GM12878 (cell line): Measurements from ENCODE around the gene VDR. TPM values are rescaled to one million over a fixed set of nuclear protein-coding genes. Genes with fewer than 3 reads are reported as not detected.

Experiments
- ASH2L ChIP-seq: fragments of 300-600, 200-600 bp; sonication (generic); IDR thresholded peaks from 2 replicates; pipeline ENCODE4 v1.6.1; 2017; ENCODE audit warnings: low read depth, mild to moderate bottlenecking, borderline replicate concordance
- BMI1 ChIP-seq: fragments of 450-650 bp; IDR thresholded peaks from 2 replicates; pipeline ENCODE4 v1.6.1; 2016; ENCODE audit warnings: mild to moderate bottlenecking, moderate library complexity, borderline replicate concordance
- CBFB ChIP-seq: IDR thresholded peaks from 2 replicates; pipeline ENCODE4 v1.6.1; 2016; ENCODE audit warnings: antibody characterized with exemption, low read depth
- LARP7 ChIP-seq: fragments of 450-650 bp; IDR thresholded peaks from 2 replicates; pipeline ENCODE4 v1.6.1; 2017; ENCODE audit warnings: mild to moderate bottlenecking
- NR2F1 ChIP-seq: fragments of 450-650 bp; conservative IDR thresholded peaks from 2 replicates; pipeline ENCODE4 v1.6.1; 2017; ENCODE audit warnings: mild to moderate bottlenecking
- PAX8 ChIP-seq: fragments of 450-650 bp; IDR thresholded peaks from 2 replicates; pipeline ENCODE4 v1.6.1; 2017; ENCODE audit warnings: mild to moderate bottlenecking, moderate library complexity
- RAD51 ChIP-seq: fragments of 450-650 bp; IDR thresholded peaks from 2 replicates; pipeline ENCODE4 v1.6.1; 2016; ENCODE audit warnings: moderate library complexity, mild to moderate bottlenecking, inconsistent platforms
- TCF7 ChIP-seq: IDR thresholded peaks from 2 replicates; pipeline ENCODE4 v1.6.1; 2014; ENCODE audit warnings: antibody characterized with exemption, borderline replicate concordance
- polyA plus RNA-seq, 11 experiments: library from polyadenylated mRNA; depleted of rRNA in 4 of 11; unstranded in 6 of 11; stranded (reverse) in 5 of 11; fragments of >200 nt; fragmentation: Nextera tagmentation in 4 of 11; fragmentation: Illumina TruSeq in 1 of 11; extraction: Ambion mirVana in 4 of 11; extraction: Trizol in 1 of 11; gene quantifications; 1 replicate in 1 of 11; 2 replicates in 10 of 11; pipeline versions ENCODE4 v1.2.1 to v1.2.3, GENCODE V29; 2011 to 2016; ENCODE audit warnings: inconsistent platforms in 2 of 11, missing spikeins in 2 of 11, low read depth in 1 of 11
- total RNA-seq, 4 experiments: library from RNA; depleted of rRNA in 3 of 4; stranded (reverse); fragments of >200 nt in 3 of 4; fragmentation: Illumina TruSeq in 1 of 4; extraction: Trizol in 1 of 4; gene quantifications; 2 replicates each; pipeline versions ENCODE4 v1.2.1 to v1.2.3, GENCODE V29; 2013 to 2021
- TF ChIP-seq, protein P1 (sequence below): fragments of 150-350 bp; IDR thresholded peaks from 2 replicates; pipeline ENCODE4 v1.6.1; 2014; ENCODE audit warnings: mild to moderate bottlenecking, low read depth, low read length
- TF ChIP-seq, protein P2 (sequence below): IDR thresholded peaks from 2 replicates; pipeline ENCODE4 v1.6.1; 2012; ENCODE audit warnings: mild to moderate bottlenecking, low read depth, low read length

Gene VDR
- total and polyA plus RNA-seq, 10 of the 15 experiments (the other 5 are each of a cell fraction or from before 2014, with no cell fraction given), result 0.27 to 7.9 (median 3.0) TPM

DNA sequence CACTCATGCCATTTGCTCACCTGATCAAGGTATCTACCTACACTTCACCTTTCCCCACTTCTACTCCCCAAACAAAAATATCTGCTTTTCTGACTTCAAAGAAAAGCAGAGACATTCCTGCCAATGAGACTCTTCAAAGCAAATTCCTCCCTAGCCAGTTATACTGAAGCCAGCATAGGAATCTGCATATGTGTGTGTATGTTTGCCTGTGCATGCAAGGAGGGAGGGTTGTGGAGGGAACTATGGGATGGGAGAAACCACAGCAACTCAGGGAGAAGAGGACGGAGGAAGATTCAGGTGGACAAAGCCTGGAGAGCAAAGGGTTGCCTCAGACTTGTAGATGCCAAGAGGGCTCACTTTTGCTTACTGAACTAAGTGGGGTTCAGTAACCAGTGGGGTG, 26.4 kb upstream of the VDR start (continued):
- TF ChIP-seq, protein P1, sequence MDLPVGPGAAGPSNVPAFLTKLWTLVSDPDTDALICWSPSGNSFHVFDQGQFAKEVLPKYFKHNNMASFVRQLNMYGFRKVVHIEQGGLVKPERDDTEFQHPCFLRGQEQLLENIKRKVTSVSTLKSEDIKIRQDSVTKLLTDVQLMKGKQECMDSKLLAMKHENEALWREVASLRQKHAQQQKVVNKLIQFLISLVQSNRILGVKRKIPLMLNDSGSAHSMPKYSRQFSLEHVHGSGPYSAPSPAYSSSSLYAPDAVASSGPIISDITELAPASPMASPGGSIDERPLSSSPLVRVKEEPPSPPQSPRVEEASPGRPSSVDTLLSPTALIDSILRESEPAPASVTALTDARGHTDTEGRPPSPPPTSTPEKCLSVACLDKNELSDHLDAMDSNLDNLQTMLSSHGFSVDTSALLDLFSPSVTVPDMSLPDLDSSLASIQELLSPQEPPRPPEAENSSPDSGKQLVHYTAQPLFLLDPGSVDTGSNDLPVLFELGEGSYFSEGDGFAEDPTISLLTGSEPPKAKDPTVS, result no peak
- TF ChIP-seq, protein P2, sequence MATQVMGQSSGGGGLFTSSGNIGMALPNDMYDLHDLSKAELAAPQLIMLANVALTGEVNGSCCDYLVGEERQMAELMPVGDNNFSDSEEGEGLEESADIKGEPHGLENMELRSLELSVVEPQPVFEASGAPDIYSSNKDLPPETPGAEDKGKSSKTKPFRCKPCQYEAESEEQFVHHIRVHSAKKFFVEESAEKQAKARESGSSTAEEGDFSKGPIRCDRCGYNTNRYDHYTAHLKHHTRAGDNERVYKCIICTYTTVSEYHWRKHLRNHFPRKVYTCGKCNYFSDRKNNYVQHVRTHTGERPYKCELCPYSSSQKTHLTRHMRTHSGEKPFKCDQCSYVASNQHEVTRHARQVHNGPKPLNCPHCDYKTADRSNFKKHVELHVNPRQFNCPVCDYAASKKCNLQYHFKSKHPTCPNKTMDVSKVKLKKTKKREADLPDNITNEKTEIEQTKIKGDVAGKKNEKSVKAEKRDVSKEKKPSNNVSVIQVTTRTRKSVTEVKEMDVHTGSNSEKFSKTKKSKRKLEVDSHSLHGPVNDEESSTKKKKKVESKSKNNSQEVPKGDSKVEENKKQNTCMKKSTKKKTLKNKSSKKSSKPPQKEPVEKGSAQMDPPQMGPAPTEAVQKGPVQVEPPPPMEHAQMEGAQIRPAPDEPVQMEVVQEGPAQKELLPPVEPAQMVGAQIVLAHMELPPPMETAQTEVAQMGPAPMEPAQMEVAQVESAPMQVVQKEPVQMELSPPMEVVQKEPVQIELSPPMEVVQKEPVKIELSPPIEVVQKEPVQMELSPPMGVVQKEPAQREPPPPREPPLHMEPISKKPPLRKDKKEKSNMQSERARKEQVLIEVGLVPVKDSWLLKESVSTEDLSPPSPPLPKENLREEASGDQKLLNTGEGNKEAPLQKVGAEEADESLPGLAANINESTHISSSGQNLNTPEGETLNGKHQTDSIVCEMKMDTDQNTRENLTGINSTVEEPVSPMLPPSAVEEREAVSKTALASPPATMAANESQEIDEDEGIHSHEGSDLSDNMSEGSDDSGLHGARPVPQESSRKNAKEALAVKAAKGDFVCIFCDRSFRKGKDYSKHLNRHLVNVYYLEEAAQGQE, result no peak
- TF ChIP-seq BMI1 (no peak), RAD51 (no peak), LARP7 (no peak), PAX8 (no peak), NR2F1 (no peak), TCF7 (no peak), CBFB (no peak), ASH2L (no peak)
